Activated naive CD4-positive, alpha-beta T cell treated with anti-CD3 and anti-CD28 coated beads, Interleukin-2, amount 50 U/mL, for 72 hours (primary cell): Measurements from ENCODE around the gene DLGAP1. TPM values are rescaled to one million over a fixed set of nuclear protein-coding genes. Genes with fewer than 3 reads are reported as not detected.
"Not testable (repeated sequence)": the region's sequence is repeated elsewhere in the genome, so short reads cannot be mapped to it uniquely, and the experiment has no call there.

Source experiments
- ATAC-seq, 2 donors: fragments of 150-1000 bp; cut with Tn5 transposase; 2 replicates each; pipeline ENCODE4 v1.10.0; 2021; ENCODE audit warnings: mild to moderate bottlenecking in 2 of 2, moderate library complexity in 2 of 2
- DNase-seq, 2 donors: peaks; one replicate each; pipeline ENCODE4 v3.0.0; 2021 to 2022; ENCODE audit warnings: low spot score in 2 of 2
- H3K27ac Mint-ChIP-seq, 2 donors: one replicate each; pipeline ENCODE4 v1.8.0; 2022; ENCODE audit warnings: mild to moderate bottlenecking in 2 of 2, mixed read lengths in 2 of 2
- H3K36me3 Mint-ChIP-seq, 2 donors: one replicate each; pipeline ENCODE4 v1.8.0; 2022; ENCODE audit warnings: mixed read lengths in 2 of 2
- H3K9me3 Mint-ChIP-seq, 2 donors: one replicate each; pipeline ENCODE4 v1.8.0; 2022; ENCODE audit warnings: mixed read lengths in 2 of 2
- total RNA-seq, 2 donors: library from RNA; stranded (reverse); gene quantifications; one replicate each; pipeline ENCODE4 v1.2.3, GENCODE V29; 2022

The DLGAP1 gene
- total RNA-seq, 2 donors from 2014 or later: not detected

DNA sequence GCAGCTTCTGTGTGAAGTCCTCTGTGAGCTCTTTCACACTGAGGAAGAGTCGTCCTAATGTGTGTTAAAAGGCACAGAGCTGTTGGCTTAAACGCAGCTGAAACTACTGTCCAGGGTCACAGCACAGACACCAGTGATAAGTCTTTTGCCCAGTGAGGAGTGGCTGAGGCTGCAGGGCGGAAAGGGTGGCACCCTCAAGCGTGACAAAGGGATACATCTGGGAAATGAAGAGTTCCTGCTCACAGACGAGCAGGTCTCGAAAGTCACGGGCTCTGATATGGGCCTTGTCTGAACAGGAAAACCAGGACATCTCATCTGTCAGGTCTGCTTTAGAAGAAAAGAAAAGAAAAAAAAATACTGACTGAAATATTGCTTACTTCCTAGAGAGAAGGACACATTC is 968.6 kb downstream of the DLGAP1 start:
- H3K9me3 Mint-ChIP-seq: no peaks in the 10 kb centered on the region
- DNase-seq (no peak), ATAC-seq (no peak)
- no peaks in the 10 kb centered on the region for H3K36me3 Mint-ChIP-seq
- no peak overlapping the region for H3K27ac Mint-ChIP-seq

GRCh38 chr18:3485153-3486149 is 969.7 kb downstream of the DLGAP1 start:
- H3K27ac Mint-ChIP-seq: no peak overlapping the region
- ATAC-seq (peak; percentile 39 to 59), DNase-seq (no peak)
- no peaks in the 10 kb centered on the region for H3K9me3 Mint-ChIP-seq
- H3K36me3 Mint-ChIP-seq: no peaks in the 10 kb centered on the region

GRCh38 chr18:3482258-3482657 is 972.8 kb downstream of the DLGAP1 start:
- DNase-seq: no peak
- ATAC-seq: no peak
- no peaks in the 10 kb centered on the region for H3K36me3 Mint-ChIP-seq

GRCh38 chr18:3481696-3482210 is 973.4 kb downstream of the DLGAP1 start:
- DNase-seq (no peak), ATAC-seq (peak; percentile 37 to 63)
- Mint-ChIP-seq H3K36me3 (no peaks in the 10 kb centered on the region), H3K9me3 (no peaks in the 10 kb centered on the region), H3K27ac (no peak overlapping the region)

More at GRCh38 chr18:3482258-3482657, 972.8 kb downstream of the DLGAP1 start:
- H3K9me3 Mint-ChIP-seq: no peaks in the 10 kb centered on the region
- H3K27ac Mint-ChIP-seq: no peak overlapping the region

DNA sequence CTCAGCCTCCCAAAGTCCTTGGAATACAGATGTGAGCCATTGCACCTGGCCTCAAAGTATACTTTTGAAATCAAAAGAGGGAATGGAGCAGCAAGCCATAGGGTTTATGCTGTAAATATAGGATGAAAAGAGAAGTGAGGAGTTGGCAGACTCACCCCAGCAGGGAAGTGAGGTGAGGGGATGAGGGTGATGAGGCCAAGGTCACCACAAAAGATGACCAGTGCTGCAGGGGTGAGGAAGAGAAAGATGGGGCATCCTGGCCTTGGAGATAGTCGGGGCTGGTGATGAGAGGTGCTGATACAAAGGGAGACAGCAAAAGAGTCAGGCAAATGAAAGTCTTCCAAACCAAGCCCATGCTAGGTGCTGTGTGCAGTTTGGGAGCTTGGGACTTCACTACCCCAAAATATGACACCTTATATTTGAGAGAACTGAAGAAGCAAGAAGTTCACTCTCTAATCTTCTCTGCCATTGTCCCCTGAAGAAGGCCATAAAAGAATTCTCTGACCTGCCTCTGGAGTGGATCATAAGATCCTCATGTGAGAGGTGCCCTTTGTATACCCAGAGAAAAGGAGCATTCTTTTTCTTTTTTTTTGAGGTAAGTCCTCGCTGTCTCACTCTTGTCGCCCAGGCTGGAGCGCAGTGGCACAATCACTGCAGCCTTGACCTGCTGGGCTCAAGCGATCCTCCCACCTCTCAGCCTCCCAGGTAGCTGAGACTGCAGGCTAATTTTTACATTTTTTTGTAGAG is 974.1 kb downstream of the DLGAP1 start:
- DNase-seq (no peak), ATAC-seq (no peak)
- H3K36me3 Mint-ChIP-seq: no peaks in the 10 kb centered on the region
- no peak overlapping the region for H3K27ac Mint-ChIP-seq
- no peaks in the 10 kb centered on the region for H3K9me3 Mint-ChIP-seq

- H3K9me3 Mint-ChIP-seq: peaks cover 0 to under 1% of the 10 kb centered on the region in 2 donors
- DNase-seq (no peak), ATAC-seq (no peak)
- no peak overlapping the region for H3K27ac Mint-ChIP-seq
- no peaks in the 10 kb centered on the region for H3K36me3 Mint-ChIP-seq
Measured at GRCh38 chr18:3479978-3480509, 975.1 kb downstream of the DLGAP1 start.

- Mint-ChIP-seq H3K36me3 (no peaks in the 10 kb centered on the region), H3K9me3 (peaks cover 0 to 5% of the 10 kb centered on the region in 2 donors), H3K27ac (no peak overlapping the region)
- no peak for DNase-seq
- ATAC-seq: no peak
Measured at GRCh38 chr18:3478262-3478978, 976.7 kb downstream of the DLGAP1 start.

DNA sequence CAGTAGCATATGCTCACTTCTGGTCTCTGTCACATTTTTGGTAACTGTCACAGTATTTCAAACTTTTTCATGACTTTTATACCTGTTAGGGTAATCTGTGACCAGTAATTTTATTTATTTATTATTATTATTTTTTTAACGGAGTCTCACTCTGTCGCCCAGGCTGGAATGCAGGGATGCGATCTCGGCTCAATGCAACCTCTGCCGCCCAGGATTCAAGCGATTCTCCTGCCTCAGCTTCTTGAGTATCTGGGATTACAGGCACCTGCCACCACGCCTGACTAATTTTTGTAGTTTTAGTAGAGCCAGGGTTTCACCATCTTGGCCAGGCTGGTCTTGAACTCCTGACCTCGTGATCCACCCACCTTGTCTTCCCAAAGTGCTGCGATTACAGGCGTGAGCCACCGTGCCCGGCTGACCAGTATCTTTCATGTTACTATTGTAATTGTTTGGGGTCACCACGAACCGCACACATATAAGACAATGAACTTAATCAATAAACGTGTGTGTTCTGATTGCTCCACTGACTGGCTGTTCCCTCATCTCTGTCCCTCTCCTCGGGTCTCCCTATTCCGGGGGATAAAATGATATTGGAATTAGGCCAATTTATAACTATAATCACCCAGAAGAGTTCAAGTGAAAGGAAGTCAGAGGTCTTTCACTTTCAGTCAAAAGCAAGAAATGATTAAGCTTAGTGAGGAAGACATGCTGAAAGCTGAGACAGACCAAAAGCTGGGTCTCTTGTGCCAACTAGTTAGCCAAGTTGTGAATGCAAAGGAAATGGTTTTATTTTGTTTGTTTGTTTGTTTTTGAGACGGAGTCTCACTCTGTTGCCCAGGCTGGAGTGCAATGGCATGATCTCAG is 982.2 kb downstream of the DLGAP1 start:
- ATAC-seq (peak; percentile 91 to 94), DNase-seq (no peak)
- no peaks in the 10 kb centered on the region for H3K36me3 Mint-ChIP-seq
- H3K27ac Mint-ChIP-seq: peak overlapping the region in 1 of 2 donors; percentile 57
- peaks cover 0 to 5% of the 10 kb centered on the region in 2 donors for H3K9me3 Mint-ChIP-seq

DNA sequence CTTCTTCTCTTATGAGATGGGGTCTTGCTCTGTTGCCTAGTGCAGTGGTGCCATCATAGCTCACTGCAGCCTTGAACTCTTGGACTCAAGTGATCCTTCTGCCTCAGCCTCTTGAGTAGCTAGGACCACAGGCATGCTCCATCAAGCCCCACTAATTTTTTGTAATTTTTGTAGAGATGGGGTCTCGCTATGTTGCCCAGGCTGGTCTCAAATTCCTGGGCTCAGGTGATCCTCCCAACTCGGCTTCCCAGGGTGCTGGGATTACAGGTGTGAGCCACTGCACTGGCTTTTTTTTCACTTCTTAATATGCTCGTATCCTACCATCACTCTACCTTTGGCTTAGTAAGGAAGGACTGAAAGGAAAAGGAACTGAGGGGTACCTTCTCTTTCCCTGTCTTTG is 983.0 kb downstream of the DLGAP1 start:
- not testable (repeated sequence) for H3K27ac Mint-ChIP-seq, H3K9me3 Mint-ChIP-seq, DNase-seq

DNA sequence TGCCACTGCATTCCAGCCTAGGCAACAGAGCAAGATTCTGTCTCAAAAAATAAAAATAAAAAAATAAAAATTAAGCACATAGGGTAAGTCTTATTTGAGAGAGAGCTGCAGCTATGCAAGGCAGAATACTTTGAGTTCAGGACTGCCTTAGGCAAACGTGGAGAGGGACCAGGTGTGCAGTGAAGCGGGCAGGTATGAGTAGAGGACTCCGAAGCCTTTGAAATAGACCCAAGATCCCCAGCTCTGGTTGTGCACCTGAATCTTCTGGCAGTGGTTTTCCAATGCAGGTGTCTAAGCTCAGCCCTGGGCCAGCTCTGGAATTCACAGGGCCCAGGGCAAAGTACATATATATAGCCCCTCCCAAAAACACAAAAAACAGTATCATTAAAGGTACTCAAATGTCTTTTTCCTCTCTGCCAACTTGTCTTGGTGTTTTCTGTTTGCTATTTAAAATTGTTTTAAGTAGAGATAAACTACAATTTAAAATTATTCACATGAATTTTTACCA is 983.9 kb downstream of the DLGAP1 start:
- ATAC-seq (no peak), DNase-seq (no peak)
- Mint-ChIP-seq H3K36me3 (no peaks in the 10 kb centered on the region), H3K27ac (no peak overlapping the region), H3K9me3 (peaks cover 0 to 5% of the 10 kb centered on the region in 2 donors)

More for the DNA sequence above, 983.0 kb downstream of the DLGAP1 start:
- not testable (repeated sequence) for H3K36me3 Mint-ChIP-seq, ATAC-seq

- Mint-ChIP-seq H3K27ac (no peak overlapping the region), H3K36me3 (no peaks in the 10 kb centered on the region), H3K9me3 (no peaks in the 10 kb centered on the region)
- ATAC-seq (no peak), DNase-seq (no peak)
Measured at GRCh38 chr18:3468833-3469232, 986.3 kb downstream of the DLGAP1 start.

DNA sequence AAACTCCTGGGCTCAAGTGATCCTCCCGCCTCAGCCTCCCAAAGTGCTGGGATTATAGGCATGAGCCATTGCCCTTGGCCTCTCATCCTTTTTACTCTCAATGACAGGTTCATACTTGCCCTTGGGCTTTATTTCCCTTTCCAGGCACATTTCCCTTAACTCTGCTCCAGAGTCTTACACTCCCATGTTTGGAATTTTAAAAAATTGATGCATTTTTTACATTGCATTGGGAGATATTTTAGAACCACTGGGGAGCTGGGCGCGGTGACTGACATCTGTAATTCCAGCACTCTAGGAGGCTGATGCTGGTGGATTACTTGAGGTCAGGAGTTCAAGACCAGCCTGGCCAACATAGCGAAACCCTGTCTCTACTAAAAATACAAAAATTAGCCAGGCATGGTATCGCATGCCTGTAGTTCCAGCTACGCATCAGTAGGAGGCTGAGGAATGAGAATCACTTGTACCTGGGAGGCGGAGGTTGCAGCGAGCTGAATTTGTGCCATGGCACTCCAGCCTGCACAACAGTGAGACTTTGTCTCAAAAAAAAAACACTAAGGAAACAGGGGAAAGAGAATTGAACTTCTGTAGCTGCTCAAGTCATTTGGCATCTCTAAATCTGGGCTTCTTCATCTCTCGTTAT is 986.9 kb downstream of the DLGAP1 start:
- no peak overlapping the region for H3K27ac Mint-ChIP-seq
- no peak for ATAC-seq

DNA sequence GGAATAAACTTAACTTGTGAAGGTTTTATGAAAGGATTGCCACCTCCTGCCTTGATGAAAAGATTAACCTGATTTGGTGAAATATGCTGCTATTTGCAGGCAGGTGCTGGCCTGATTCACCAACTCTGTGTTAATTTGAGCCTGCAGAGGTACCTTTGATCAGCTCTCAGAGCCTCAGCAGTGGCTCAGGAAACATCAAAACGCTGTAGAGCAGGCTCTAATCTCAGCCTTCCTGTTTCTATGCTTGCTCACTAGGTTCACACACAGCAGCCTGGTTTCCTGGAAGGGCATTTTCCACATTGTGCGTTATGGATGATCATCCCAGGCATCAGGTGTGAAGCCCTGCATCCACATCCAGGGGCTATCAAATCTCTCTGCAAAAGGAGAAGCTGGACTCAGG is 988.2 kb downstream of the DLGAP1 start:
- Mint-ChIP-seq H3K27ac (peak overlapping the region in 1 of 2 donors; percentile 32), H3K36me3 (peaks cover 0 to 7% of the 10 kb centered on the region in 2 donors), H3K9me3 (peaks cover 0 to 4% of the 10 kb centered on the region in 2 donors)
- ATAC-seq: peak; percentile 60 to 63
- DNase-seq: no peak

More for the DNA sequence above, 986.9 kb downstream of the DLGAP1 start:
- H3K36me3 Mint-ChIP-seq: no peaks in the 10 kb centered on the region
- no peaks in the 10 kb centered on the region for H3K9me3 Mint-ChIP-seq
- no peak for DNase-seq

DNA sequence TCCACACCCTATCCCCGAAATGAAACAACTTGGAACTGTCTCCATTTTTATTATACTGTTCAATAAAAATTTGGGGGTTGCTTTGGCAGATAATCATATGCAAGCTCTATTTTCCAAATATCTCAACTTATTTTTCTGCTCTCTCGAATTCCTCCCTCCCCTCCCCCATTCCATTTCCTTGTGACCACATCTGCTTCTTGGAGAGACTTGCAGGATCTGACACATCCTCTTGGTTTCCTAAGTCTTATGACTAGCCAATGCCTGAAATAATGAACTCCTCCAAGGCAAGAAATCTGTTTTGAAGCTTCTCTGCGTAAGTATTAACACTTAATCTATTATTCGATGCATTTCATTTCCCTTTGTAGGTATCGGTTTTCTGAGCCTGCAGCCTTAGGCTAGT is 989.1 kb downstream of the DLGAP1 start:
- H3K9me3 Mint-ChIP-seq: peaks cover under 1 to 11% of the 10 kb centered on the region in 2 donors
- peak overlapping the region in 1 of 2 donors; percentile 32 for H3K27ac Mint-ChIP-seq

GRCh38 chr18:3463051-3463450 is 992.1 kb downstream of the DLGAP1 start:
- DNase-seq (no peak), ATAC-seq (peak in 1 of 2 donors; percentile 25)
- peaks cover 5 to 16% of the 10 kb centered on the region in 2 donors for H3K9me3 Mint-ChIP-seq
- H3K36me3 Mint-ChIP-seq: peaks cover 15 to 39% of the 10 kb centered on the region in 2 donors
- H3K27ac Mint-ChIP-seq: no peak overlapping the region

More for the DNA sequence above, 989.1 kb downstream of the DLGAP1 start:
- DNase-seq (no peak), ATAC-seq (no peak)
- H3K36me3 Mint-ChIP-seq: peaks cover under 1 to 16% of the 10 kb centered on the region in 2 donors
